NT2/D1 (cell line): ENCODE results near the gene GSN.

Experiments
- DNase-seq: peaks from one replicate; pipeline ENCODE4 v3.0.0-alpha.2; 2011; ENCODE audit warnings: low read depth, low spot score
- H3K27me3 ChIP-seq: 2 replicates; pipeline ENCODE4 v1.6.0; 2011; ENCODE audit warnings: mild to moderate bottlenecking; ENCODE audit not compliant: insufficient read length, insufficient read depth
- H3K36me3 ChIP-seq: 2 replicates; pipeline ENCODE4 v1.6.1; 2011; ENCODE audit warnings: mild to moderate bottlenecking, low read length, mixed read lengths; ENCODE audit not compliant: insufficient read depth, insufficient read length
- H3K4me1 ChIP-seq: 2 replicates; pipeline ENCODE4 v1.5.1; 2011; ENCODE audit not compliant: insufficient read depth, insufficient read length
- H3K4me3 ChIP-seq: 2 replicates; pipeline ENCODE4 v1.5.1; 2011; ENCODE audit warnings: low read depth; ENCODE audit not compliant: insufficient read length
- H3K9ac ChIP-seq: 2 replicates; pipeline ENCODE4 v1.6.0; 2011; ENCODE audit warnings: low read depth; ENCODE audit not compliant: insufficient read length
- H3K9me3 ChIP-seq: 2 replicates; pipeline ENCODE4 v1.5.1; 2011; ENCODE audit warnings: mild to moderate bottlenecking, low read length; ENCODE audit not compliant: insufficient read depth
- SUZ12 ChIP-seq: IDR thresholded peaks from 2 replicates; pipeline ENCODE4 v1.6.1; 2011; ENCODE audit not compliant: insufficient read length, insufficient read depth; ENCODE audit errors: extremely low read depth
- YY1 ChIP-seq: IDR thresholded peaks from 2 replicates; pipeline ENCODE4 v1.6.1; 2011; ENCODE audit not compliant: insufficient read length, insufficient read depth
- ZNF274 ChIP-seq: IDR thresholded peaks from 2 replicates; pipeline ENCODE4 v1.6.1; 2011; ENCODE audit warnings: mild to moderate bottlenecking, low read depth, low read length

The GSN gene

GRCh38 chr9:121275781-121276658 lies 8.1 kb downstream of the GSN start:
- TF ChIP-seq SUZ12 (no peak), ZNF274 (no peak), YY1 (no peak)
- DNase-seq, result no peak
- H3K4me3 ChIP-seq, result no peak overlapping the region
- H3K9ac ChIP-seq, result no peak overlapping the region
- no peaks in the 10 kb centered on the region for H3K36me3 ChIP-seq
- H3K4me1 ChIP-seq, result peaks cover 13% of the 10 kb centered on the region
- no peaks in the 10 kb centered on the region for H3K9me3 ChIP-seq
- H3K27me3 ChIP-seq, result peaks cover 6% of the 10 kb centered on the region

- Histone ChIP-seq H3K4me3 (no peak overlapping the region), H3K4me1 (peaks cover 18% of the 10 kb centered on the region), H3K9ac (no peak overlapping the region), H3K27me3 (peaks cover 9% of the 10 kb centered on the region), H3K9me3 (no peaks in the 10 kb centered on the region), H3K36me3 (peaks cover 6% of the 10 kb centered on the region)
- TF ChIP-seq YY1 (no peak), ZNF274 (no peak), SUZ12 (no peak)
- no peak for DNase-seq
Observed at GRCh38 chr9:121277026-121277425, 9.1 kb downstream of the GSN start.

- TF ChIP-seq SUZ12 (no peak), ZNF274 (no peak), YY1 (no peak)
- Histone ChIP-seq H3K4me3 (no peak overlapping the region), H3K9me3 (no peaks in the 10 kb centered on the region), H3K9ac (no peak overlapping the region), H3K36me3 (peaks cover 13% of the 10 kb centered on the region), H3K27me3 (peaks cover 13% of the 10 kb centered on the region), H3K4me1 (peaks cover 24% of the 10 kb centered on the region)
- no peak for DNase-seq
Observed at GRCh38 chr9:121277518-121278295, 9.7 kb downstream of the GSN start.

- TF ChIP-seq SUZ12 (no peak), YY1 (no peak), ZNF274 (no peak)
- DNase-seq, result no peak
- Histone ChIP-seq H3K9ac (peak overlapping the region; percentile 18), H3K36me3 (peaks cover 14% of the 10 kb centered on the region), H3K4me1 (peaks cover 21% of the 10 kb centered on the region), H3K27me3 (peaks cover 13% of the 10 kb centered on the region), H3K4me3 (no peak overlapping the region), H3K9me3 (no peaks in the 10 kb centered on the region)
Observed at GRCh38 chr9:121278477-121279261, 10.7 kb downstream of the GSN start.

GRCh38 chr9:121279776-121280388 lies 11.9 kb downstream of the GSN start:
- H3K9me3 ChIP-seq, result no peaks in the 10 kb centered on the region
- H3K36me3 ChIP-seq, result peaks cover 17% of the 10 kb centered on the region
- H3K9ac ChIP-seq, result no peak overlapping the region
- no peak for DNase-seq
- no peak overlapping the region for H3K4me3 ChIP-seq
- H3K27me3 ChIP-seq, result peaks cover 16% of the 10 kb centered on the region
- peaks cover 28% of the 10 kb centered on the region for H3K4me1 ChIP-seq
- no peak for TF ChIP-seq ZNF274

- Histone ChIP-seq H3K4me1 (peaks cover 37% of the 10 kb centered on the region), H3K27me3 (peaks cover 24% of the 10 kb centered on the region)
Observed at GRCh38 chr9:121280715-121281613, 13.0 kb downstream of the GSN start.

More at GRCh38 chr9:121280715-121281613, 13.0 kb downstream of the GSN start:
- peaks cover 19% of the 10 kb centered on the region for H3K36me3 ChIP-seq
- H3K4me3 ChIP-seq, result no peak overlapping the region
- no peak overlapping the region for H3K9ac ChIP-seq
- no peaks in the 10 kb centered on the region for H3K9me3 ChIP-seq
- TF ChIP-seq ZNF274 (no peak), SUZ12 (no peak), YY1 (no peak)
- no peak for DNase-seq
